Mesendoderm (in vitro differentiated cells): ENCODE data around the gene BANF2. TPM values are rescaled to one million over a fixed set of nuclear protein-coding genes. Genes with fewer than 3 reads are reported as not detected.
A peak's percentile ranks its signal among the peaks of the same experiment; 100 is the strongest.

Source experiments
- DNase-seq: peaks from one replicate; pipeline ENCODE4 v3.0.0; 2013
- H2AK5ac ChIP-seq: 2 replicates; pipeline ENCODE4 v1.6.1; 2013; ENCODE audit warnings: low read length, inconsistent platforms
- H2BK120ac ChIP-seq: 2 replicates; pipeline ENCODE4 v1.6.1; 2013; ENCODE audit warnings: low read depth, mild to moderate bottlenecking, low read length, moderate library complexity, mixed read lengths
- H2BK15ac ChIP-seq: replicated peaks from 2 replicates; pipeline ENCODE4 v1.6.1; 2013; ENCODE audit warnings: low read depth, mild to moderate bottlenecking, moderate library complexity
- H2BK5ac ChIP-seq: 2 replicates; pipeline ENCODE4 v1.6.1; 2013; ENCODE audit warnings: low read length, inconsistent platforms
- H3K18ac ChIP-seq: 2 replicates; pipeline ENCODE4 v1.6.1; 2013; ENCODE audit warnings: mild to moderate bottlenecking, low read length, mixed read lengths
- H3K23ac ChIP-seq: one replicate; pipeline ENCODE4 v1.6.1; 2013; ENCODE audit warnings: low read length
- H3K27ac ChIP-seq: 2 replicates; pipeline ENCODE4 v1.5.1; 2013; ENCODE audit warnings: low read depth, mild to moderate bottlenecking, inconsistent platforms, low read length, moderate library complexity
- H3K27me3 ChIP-seq: 2 replicates; pipeline ENCODE4 v1.6.1; 2013; ENCODE audit warnings: low read length, control low read depth, mild to moderate bottlenecking, inconsistent platforms; ENCODE audit not compliant: insufficient read depth, poor library complexity
- H3K36me3 ChIP-seq: 2 replicates; pipeline ENCODE4 v1.6.1; 2013; ENCODE audit warnings: low read length, inconsistent platforms; ENCODE audit not compliant: control insufficient read depth, insufficient read depth
- H3K4ac ChIP-seq: one replicate; pipeline ENCODE4 v1.6.1; 2013; ENCODE audit warnings: low read depth, mild to moderate bottlenecking, low read length, moderate library complexity
- H3K4me1 ChIP-seq: 2 replicates; pipeline ENCODE4 v1.6.1; 2013; ENCODE audit warnings: low read depth, low read length, inconsistent platforms; ENCODE audit not compliant: control insufficient read depth
- H3K4me2 ChIP-seq: 2 replicates; pipeline ENCODE4 v1.6.1; 2013; ENCODE audit warnings: low read length
- H3K4me3 ChIP-seq: 2 replicates; pipeline ENCODE4 v1.5.1; 2013; ENCODE audit warnings: mild to moderate bottlenecking, low read length
- H3K56ac ChIP-seq: one replicate; pipeline ENCODE4 v1.6.1; 2013; ENCODE audit warnings: low read length
- H3K79me1 ChIP-seq: 2 replicates; pipeline ENCODE4 v1.6.1; 2013; ENCODE audit warnings: low read length, inconsistent platforms
- H3K79me2 ChIP-seq: 2 replicates; pipeline ENCODE4 v1.6.1; 2013; ENCODE audit warnings: mild to moderate bottlenecking, low read length; ENCODE audit not compliant: control insufficient read depth, insufficient read depth
- H3K9ac ChIP-seq: 2 replicates; pipeline ENCODE4 v1.6.1; 2013; ENCODE audit warnings: low read length, inconsistent platforms
- H4K5ac ChIP-seq: one replicate; pipeline ENCODE4 v1.6.1; 2013; ENCODE audit warnings: low read length
- H4K8ac ChIP-seq: one replicate; pipeline ENCODE4 v1.6.1; 2013; ENCODE audit warnings: low read depth, mild to moderate bottlenecking, control low read depth, low read length, moderate library complexity
- WGBS: extraction: QIAGEN DNeasy Blood & Tissue Kit; methylation state at CpG from one replicate; pipeline ENCODE4 v1.1.7; 2013; ENCODE audit warnings: low lambda C conversion rate, missing lambda C conversion rate; ENCODE audit not compliant: insufficient coverage; ENCODE audit errors: extremely low coverage; 5-methylcytosine and 5-hydroxymethylcytosine counted together
- polyA plus RNA-seq, 2 experiments: library from polyadenylated mRNA; stranded (reverse); fragments of 200-250 nt; gene quantifications; one replicate each; pipeline ENCODE4 v1.2.3, GENCODE V29; 2013

Gene BANF2
- polyA plus RNA-seq (2013, experiment 1 of 2) = not detected
- polyA plus RNA-seq (2013, experiment 2 of 2) = not detected

DNA sequence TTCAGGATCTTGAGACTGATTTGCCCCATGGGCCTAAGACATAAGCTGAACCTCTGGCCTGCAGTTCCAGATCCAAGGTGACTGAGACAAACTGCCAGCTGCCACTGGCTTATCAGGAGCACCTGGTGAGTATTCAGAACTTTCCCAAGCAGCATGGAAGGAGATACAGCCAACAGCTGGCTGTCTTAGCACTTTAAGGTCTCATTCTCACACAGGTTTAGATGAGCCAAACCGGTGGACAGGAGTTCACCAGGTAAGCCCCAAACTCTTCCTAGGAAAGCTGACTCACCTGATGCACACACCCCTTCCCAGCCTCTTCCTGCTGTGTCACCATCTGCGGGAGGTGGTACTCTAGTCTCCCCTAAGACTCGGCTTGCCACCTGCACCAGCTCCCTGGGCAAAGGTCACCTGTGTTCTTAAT lies at the start of gene BANF2:
Gene BANF2 (plus strand): TSS at position 36 of the 421 bp plus-strand sequence. CDS start 25,060 bp downstream, outside the sequence.
- Histone ChIP-seq H3K4me3 (no peak within 1 kb of the TSS), H3K56ac (no peak within 1 kb of the TSS), H3K9ac (no peak within 1 kb of the TSS), H3K27me3 (no peaks in the 10 kb centered on the region), H2BK5ac (no peak within 1 kb of the TSS), H3K4me2 (no peak within 1 kb of the TSS), H2BK15ac (no peak within 1 kb of the TSS), H3K79me2 (no peaks in the 10 kb centered on the region), H3K79me1 (no peaks in the 10 kb centered on the region), H3K27ac (no peak within 1 kb of the TSS), H2AK5ac (no peak within 1 kb of the TSS), H3K23ac (no peak within 1 kb of the TSS), H3K4ac (no peak within 1 kb of the TSS), H3K18ac (no peak within 1 kb of the TSS), H2BK120ac (no peak within 1 kb of the TSS), H4K8ac (no peak within 1 kb of the TSS), H4K5ac (no peak within 1 kb of the TSS), H3K4me1 (no peaks in the 10 kb centered on the region), H3K36me3 (no peaks in the 10 kb centered on the region)
- DNase-seq = no peak
- no CpG with 5 or more reads among the region's 3 CpGs for WGBS

DNA sequence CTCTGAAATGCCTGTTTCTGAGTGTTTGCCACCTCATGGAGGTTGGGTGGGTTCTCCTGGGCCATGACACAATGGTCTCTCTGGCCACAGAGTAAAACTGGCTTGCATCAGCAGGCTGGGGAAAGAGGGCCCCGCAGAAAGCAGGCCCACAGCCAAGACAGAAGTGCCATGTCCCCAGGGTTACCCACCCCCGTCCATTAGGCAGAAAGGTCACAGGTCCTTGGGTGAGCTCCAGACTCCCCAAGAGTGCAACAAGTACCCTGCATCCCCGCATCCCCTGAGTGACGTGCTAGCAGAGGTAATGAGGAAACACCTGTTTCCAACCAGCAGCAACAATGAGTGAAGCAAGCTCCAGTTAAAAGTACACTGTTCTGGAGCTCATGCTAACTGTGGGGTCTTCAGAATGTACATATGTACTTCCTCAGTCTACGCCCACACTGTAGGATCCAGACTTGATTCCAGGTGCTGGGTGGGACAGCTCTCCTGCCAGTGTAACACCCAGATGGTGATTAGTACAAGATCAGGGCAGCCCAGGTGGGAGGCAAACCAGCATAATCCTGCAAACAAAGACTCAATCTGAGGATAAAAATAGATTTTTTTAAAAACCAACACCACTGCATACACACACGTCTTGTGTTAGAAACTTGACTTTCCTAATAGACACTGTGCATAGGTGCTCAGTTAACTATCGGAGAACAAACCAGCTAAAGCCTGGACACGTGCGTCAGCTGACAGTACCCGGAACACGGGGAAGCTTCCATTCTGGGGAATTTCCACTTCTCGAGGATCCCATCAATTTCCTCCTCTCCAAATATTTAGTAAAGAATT lies 49.3 kb upstream of the BANF2 start:
- DNase-seq = no peak
- H4K5ac ChIP-seq = no peak overlapping the region
- H3K79me2 ChIP-seq = peaks cover 87% of the 10 kb centered on the region
- H3K4me1 ChIP-seq = peaks cover 2% of the 10 kb centered on the region
- no peak overlapping the region for H3K4me3 ChIP-seq
- no peak overlapping the region for H3K9ac ChIP-seq
- H3K56ac ChIP-seq = no peak overlapping the region
- no peak overlapping the region for H2BK15ac ChIP-seq
- H3K18ac ChIP-seq = no peak overlapping the region
- H2AK5ac ChIP-seq = no peak overlapping the region
- H3K4ac ChIP-seq = no peak overlapping the region
- peaks cover 54% of the 10 kb centered on the region for H3K79me1 ChIP-seq
- no peak overlapping the region for H4K8ac ChIP-seq
- no peak overlapping the region for H2BK120ac ChIP-seq
- WGBS = no CpG with 5 or more reads among the region's 12 CpGs
- H3K36me3 ChIP-seq = peaks cover 1% of the 10 kb centered on the region
- no peaks in the 10 kb centered on the region for H3K27me3 ChIP-seq
- H2BK5ac ChIP-seq = no peak overlapping the region
- H3K27ac ChIP-seq = no peak overlapping the region
- peak overlapping the region; percentile 2 for H3K23ac ChIP-seq
- no peak overlapping the region for H3K4me2 ChIP-seq

DNA sequence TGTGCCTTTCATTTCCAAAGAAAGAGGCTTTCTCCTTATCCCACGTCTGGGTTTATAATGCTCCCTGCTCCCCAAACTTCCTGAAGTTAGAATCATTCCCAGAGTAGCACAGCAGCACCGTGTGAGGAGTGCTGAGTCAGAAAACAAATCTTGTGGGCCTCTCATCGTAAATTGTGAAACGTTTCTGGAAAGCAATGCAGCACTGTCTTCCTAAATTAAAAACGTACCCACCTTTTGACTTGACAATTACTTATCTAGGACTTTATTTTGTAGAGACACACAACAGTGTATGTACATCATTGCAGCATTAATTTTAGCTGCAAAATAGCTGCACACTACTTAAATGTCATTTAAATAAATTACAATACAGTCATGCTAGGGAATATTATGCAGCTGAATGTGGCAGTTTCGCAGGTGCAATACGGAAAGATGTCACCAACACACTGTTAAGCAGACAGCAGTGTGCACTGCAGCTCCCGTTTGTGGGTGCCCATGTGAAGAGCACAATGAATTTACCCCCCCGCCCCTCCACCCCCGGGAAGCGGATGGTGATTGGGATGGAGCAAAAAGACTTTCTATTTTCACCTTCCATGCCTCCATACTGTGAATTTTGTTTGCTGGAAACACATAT lies 48.5 kb upstream of the BANF2 start:
- Histone ChIP-seq H3K79me1 (peaks cover 48% of the 10 kb centered on the region), H3K23ac (no peak overlapping the region), H3K27ac (no peak overlapping the region), H3K36me3 (peaks cover 1% of the 10 kb centered on the region), H3K4me3 (no peak overlapping the region), H2BK120ac (no peak overlapping the region), H3K4ac (no peak overlapping the region), H3K56ac (no peak overlapping the region), H2BK5ac (no peak overlapping the region), H4K8ac (no peak overlapping the region), H3K4me2 (no peak overlapping the region), H3K9ac (no peak overlapping the region), H2BK15ac (no peak overlapping the region), H3K18ac (no peak overlapping the region), H3K79me2 (peaks cover 81% of the 10 kb centered on the region), H4K5ac (no peak overlapping the region), H2AK5ac (no peak overlapping the region), H3K27me3 (no peaks in the 10 kb centered on the region), H3K4me1 (peaks cover 4% of the 10 kb centered on the region)
- WGBS = no CpG with 5 or more reads among the region's 11 CpGs
- no peak for DNase-seq

DNA sequence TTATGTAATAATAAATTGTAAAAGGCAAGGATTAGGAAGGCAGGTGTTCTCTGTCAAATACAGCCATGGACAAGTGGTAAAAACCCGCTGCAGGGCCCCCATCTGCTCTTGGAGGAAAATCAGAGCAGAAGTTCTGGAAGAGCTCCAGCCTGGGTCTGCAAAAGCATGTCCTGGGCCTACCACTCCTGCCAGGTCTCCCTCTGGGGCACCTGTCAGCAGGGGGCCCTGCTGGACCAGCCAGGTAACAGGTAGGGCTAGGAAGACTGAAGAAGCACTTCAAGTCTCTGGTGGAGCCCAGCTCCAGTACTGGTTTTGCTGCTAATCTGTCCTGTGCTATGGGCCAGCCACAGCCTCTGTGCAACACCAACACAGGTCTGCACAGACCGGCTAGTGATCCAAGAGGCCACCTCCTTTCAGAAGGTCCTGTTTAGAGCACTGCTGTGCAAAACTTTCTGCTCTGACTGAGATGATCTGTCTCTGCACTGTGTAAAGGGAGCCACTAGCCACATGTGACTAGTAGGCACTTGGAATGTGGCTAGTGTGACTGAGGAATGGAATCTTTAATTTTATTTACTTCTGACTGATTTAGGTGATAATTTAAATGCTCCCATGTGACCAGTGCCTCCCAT lies 47.9 kb upstream of the BANF2 start:
- H4K8ac ChIP-seq = no peak overlapping the region
- H3K23ac ChIP-seq = no peak overlapping the region
- H3K18ac ChIP-seq = no peak overlapping the region
- no peak for DNase-seq
- no peak overlapping the region for H3K27ac ChIP-seq
- no peak overlapping the region for H2BK5ac ChIP-seq
- H3K36me3 ChIP-seq = peaks cover 1% of the 10 kb centered on the region
- no peak overlapping the region for H2AK5ac ChIP-seq
- H2BK15ac ChIP-seq = no peak overlapping the region
- no peak overlapping the region for H3K9ac ChIP-seq
- H3K27me3 ChIP-seq = no peaks in the 10 kb centered on the region
- peaks cover 78% of the 10 kb centered on the region for H3K79me2 ChIP-seq
- H3K4ac ChIP-seq = no peak overlapping the region
- H3K4me3 ChIP-seq = no peak overlapping the region
- peaks cover 4% of the 10 kb centered on the region for H3K4me1 ChIP-seq
- peaks cover 42% of the 10 kb centered on the region for H3K79me1 ChIP-seq
- no peak overlapping the region for H3K4me2 ChIP-seq
- no CpG with 5 or more reads among the region's 2 CpGs for WGBS
- H3K56ac ChIP-seq = no peak overlapping the region
- no peak overlapping the region for H2BK120ac ChIP-seq
- H4K5ac ChIP-seq = no peak overlapping the region

DNA sequence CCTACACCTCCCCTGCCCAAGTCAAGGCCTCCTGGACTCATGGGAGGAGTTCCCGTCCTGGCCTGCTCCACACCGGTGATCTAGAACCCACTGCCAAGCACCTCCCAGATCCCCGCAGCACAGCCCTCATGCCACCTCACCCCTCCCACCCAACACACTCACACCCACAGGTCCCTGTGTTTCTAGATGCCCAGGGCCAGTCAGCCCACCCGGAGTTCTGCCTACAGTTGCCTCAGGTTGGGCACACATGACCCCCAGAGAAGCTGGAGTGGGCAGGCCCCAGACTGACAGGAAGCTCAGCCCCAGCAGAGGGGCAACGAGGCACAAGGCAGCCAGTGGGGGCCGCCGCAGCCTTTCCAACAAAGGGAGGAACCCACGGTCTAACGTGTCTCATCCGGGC lies 47.4 kb upstream of the BANF2 start:
- no peak overlapping the region for H4K8ac ChIP-seq
- no CpG with 5 or more reads among the region's 10 CpGs for WGBS
- no peak overlapping the region for H3K56ac ChIP-seq
- H3K79me1 ChIP-seq = peaks cover 37% of the 10 kb centered on the region
- H3K79me2 ChIP-seq = peaks cover 76% of the 10 kb centered on the region
- no peak overlapping the region for H3K4me2 ChIP-seq
- no peak overlapping the region for H2BK15ac ChIP-seq
- no peak overlapping the region for H3K23ac ChIP-seq
- H3K4ac ChIP-seq = no peak overlapping the region
- DNase-seq = no peak
- no peak overlapping the region for H3K18ac ChIP-seq
- H2AK5ac ChIP-seq = no peak overlapping the region
- no peak overlapping the region for H3K4me3 ChIP-seq
- H3K4me1 ChIP-seq = peaks cover 4% of the 10 kb centered on the region
- H3K9ac ChIP-seq = no peak overlapping the region
- no peak overlapping the region for H2BK5ac ChIP-seq
- H3K36me3 ChIP-seq = peaks cover 1% of the 10 kb centered on the region
- no peak overlapping the region for H3K27ac ChIP-seq
- H3K27me3 ChIP-seq = no peaks in the 10 kb centered on the region
- H4K5ac ChIP-seq = no peak overlapping the region
- H2BK120ac ChIP-seq = no peak overlapping the region
